GM06990 (cell line): ENCODE results near the gene C1orf116.

Experiments used
- DNase-seq: peaks from one replicate; pipeline ENCODE4 v3.0.0-alpha.2; 2011; ENCODE audit not compliant: insufficient read length; ENCODE audit errors: extremely low read depth
- H3K27me3 ChIP-seq: replicated peaks from 2 replicates; pipeline ENCODE4 v1.6.0; 2011; ENCODE audit warnings: low read length; ENCODE audit not compliant: control insufficient read depth, insufficient read depth
- H3K36me3 ChIP-seq: 2 replicates; pipeline ENCODE4 v1.5.1; 2011; ENCODE audit warnings: low read length; ENCODE audit not compliant: control insufficient read depth, insufficient read depth
- H3K4me3 ChIP-seq: replicated peaks from 2 replicates; pipeline ENCODE4 v1.5.1; 2011; ENCODE audit warnings: low read depth, mild to moderate bottlenecking, control low read depth, low read length
- CTCF ChIP-seq: IDR thresholded peaks from 2 replicates; pipeline ENCODE4 v1.5.1; 2011; ENCODE audit warnings: low read length, control low read depth, mild to moderate bottlenecking, inconsistent platforms; ENCODE audit not compliant: insufficient read depth, poor library complexity, severe bottlenecking

Gene C1orf116

GRCh38 chr1:207007352-207008033 lies 25.1 kb downstream of the C1orf116 start:
- no peaks in the 10 kb centered on the region for H3K36me3 ChIP-seq
- H3K27me3 ChIP-seq: no peaks in the 10 kb centered on the region; the same call in none of the 2 replicates
- H3K4me3 ChIP-seq: no peak overlapping the region
- no peak for DNase-seq
- TF ChIP-seq CTCF: no peak

GRCh38 chr1:207006914-207007313 lies 25.6 kb downstream of the C1orf116 start:
- no peak for DNase-seq
- H3K27me3 ChIP-seq: no peaks in the 10 kb centered on the region; the same call in none of the 2 replicates
- no peak overlapping the region for H3K4me3 ChIP-seq
- no peaks in the 10 kb centered on the region for H3K36me3 ChIP-seq
- no peak for TF ChIP-seq CTCF

GRCh38 chr1:207006083-207006482 lies 26.5 kb downstream of the C1orf116 start:
- Histone ChIP-seq H3K4me3 (no peak overlapping the region), H3K36me3 (no peaks in the 10 kb centered on the region), H3K27me3 (no peaks in the 10 kb centered on the region; the same call in none of the 2 replicates)
- DNase-seq: no peak
- no peak for TF ChIP-seq CTCF

- Histone ChIP-seq H3K4me3 (no peak overlapping the region), H3K36me3 (no peaks in the 10 kb centered on the region), H3K27me3 (no peaks in the 10 kb centered on the region; the same call in none of the 2 replicates)
- no peak for DNase-seq
- peak; percentile 90 for TF ChIP-seq CTCF
Measured at GRCh38 chr1:207004931-207005830, 27.4 kb downstream of the C1orf116 start.

- no peak for DNase-seq
- H3K4me3 ChIP-seq: no peak overlapping the region
- H3K27me3 ChIP-seq: no peaks in the 10 kb centered on the region; the same call in 1 of the 2 replicates
- no peak for TF ChIP-seq CTCF
- no peaks in the 10 kb centered on the region for H3K36me3 ChIP-seq
Measured at GRCh38 chr1:207003210-207003609, 29.3 kb downstream of the C1orf116 start.
